AG09319 (cell line): ENCODE results near the gene COL5A3.

Experiments used
- DNase-seq: peaks from one replicate; pipeline ENCODE4 v3.0.0-alpha.2; 2010; ENCODE audit warnings: low read depth; ENCODE audit errors: extremely low read depth
- TF ChIP-seq, protein P1 (sequence below): IDR thresholded peaks from 2 replicates; pipeline ENCODE4 v1.5.1; 2011; ENCODE audit warnings: low read depth, mild to moderate bottlenecking, inconsistent platforms, low read length, moderate library complexity

Gene COL5A3

DNA sequence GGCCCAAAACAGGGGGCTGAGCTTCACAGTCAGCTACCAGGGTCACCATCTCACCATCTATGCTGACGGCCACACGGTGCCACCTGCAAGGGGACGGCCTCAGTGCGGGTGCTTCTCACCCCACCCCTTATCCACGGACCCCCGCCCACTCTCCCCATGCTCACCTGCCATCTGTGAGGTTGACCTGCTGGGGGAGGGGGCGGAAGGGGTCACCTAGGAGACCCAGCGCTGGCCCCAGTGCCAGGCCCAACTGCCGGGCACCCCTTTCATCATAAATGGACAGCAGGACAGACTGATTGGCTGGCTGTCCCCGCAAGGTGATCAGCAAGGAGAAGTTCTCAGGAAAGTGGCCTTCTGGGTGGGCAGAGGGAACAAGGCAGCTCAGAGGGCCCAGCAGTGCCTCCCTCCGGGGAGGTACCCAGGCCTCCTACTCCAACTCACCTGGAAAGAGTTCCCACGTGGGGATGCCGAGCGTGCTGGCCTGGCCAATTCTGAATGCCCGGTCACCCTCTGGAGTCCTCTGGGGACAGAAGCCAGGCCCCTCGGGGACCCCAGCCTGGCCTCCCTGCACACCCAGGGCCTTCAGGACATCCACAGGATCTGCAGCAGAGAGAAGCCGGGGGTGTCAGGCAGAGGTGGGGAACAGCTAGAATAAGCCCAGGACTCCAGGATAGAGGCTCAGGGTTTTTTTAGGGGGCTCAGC, 4.5 kb downstream of the COL5A3 start:
- TF ChIP-seq, protein P1, sequence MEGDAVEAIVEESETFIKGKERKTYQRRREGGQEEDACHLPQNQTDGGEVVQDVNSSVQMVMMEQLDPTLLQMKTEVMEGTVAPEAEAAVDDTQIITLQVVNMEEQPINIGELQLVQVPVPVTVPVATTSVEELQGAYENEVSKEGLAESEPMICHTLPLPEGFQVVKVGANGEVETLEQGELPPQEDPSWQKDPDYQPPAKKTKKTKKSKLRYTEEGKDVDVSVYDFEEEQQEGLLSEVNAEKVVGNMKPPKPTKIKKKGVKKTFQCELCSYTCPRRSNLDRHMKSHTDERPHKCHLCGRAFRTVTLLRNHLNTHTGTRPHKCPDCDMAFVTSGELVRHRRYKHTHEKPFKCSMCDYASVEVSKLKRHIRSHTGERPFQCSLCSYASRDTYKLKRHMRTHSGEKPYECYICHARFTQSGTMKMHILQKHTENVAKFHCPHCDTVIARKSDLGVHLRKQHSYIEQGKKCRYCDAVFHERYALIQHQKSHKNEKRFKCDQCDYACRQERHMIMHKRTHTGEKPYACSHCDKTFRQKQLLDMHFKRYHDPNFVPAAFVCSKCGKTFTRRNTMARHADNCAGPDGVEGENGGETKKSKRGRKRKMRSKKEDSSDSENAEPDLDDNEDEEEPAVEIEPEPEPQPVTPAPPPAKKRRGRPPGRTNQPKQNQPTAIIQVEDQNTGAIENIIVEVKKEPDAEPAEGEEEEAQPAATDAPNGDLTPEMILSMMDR = no peak
- DNase-seq = no peak

DNA sequence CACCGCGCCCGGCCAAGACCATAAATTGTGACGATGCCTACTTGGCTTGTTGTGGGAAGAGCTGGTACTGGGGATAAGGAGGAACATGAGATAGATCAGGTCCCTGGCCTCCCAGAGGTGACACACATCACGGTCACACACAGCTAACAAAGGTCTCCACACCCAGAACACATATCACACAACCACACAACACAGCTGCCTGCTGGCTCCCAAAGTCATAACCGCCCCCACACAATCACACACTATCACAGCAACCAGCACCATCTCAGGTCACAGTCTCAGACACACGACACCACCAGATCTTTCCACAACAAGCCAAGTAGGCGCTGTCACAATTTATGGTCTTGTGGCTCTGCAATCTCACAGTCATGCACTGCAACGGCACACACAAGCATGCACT, 5.7 kb downstream of the COL5A3 start:
- DNase-seq = no peak
- TF ChIP-seq, protein P1 = no peak

DNA sequence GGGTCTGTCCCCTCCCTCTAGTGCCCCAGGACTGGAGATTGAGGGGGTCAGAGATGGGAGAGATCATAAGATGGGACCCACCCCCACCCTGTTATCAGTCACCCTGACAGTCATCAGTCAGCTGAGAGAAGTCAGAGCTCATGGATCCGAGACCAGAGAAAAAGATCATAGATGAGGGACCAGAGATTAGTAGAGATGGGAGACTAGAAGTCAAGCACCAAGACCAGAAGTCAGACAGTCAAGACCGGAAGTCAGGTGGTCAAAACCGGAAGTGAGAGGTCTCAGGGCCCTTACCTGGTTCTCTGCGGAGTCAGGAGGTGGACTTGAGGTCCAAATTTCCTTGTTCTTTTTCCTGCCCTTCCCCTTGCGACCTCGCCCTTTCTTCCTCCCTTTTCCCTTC, 7.0 kb downstream of the COL5A3 start:
- TF ChIP-seq, protein P1 = no peak
- no peak for DNase-seq

DNA sequence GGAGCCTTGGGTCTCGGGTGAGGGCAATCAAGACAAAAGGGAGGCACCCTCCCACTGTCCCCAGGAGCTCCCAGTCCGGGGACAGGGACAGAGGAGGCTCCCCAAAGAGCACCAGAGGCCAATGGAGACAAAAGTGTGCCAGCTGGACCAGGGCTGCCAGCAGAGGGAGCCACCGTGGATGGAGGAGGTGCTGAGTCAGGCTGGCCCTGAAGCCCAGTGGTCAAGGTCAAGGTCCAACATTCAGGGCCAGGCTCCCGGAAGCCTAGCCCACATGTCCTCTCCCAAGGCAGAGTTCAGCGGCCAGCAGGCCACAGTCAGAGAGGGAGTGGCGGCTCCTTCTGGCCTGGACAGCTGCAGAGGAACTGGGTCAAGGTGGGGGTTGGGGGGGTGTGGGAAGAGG, 8.4 kb downstream of the COL5A3 start:
- TF ChIP-seq, protein P1 = peak; percentile 47
- DNase-seq = no peak

DNA sequence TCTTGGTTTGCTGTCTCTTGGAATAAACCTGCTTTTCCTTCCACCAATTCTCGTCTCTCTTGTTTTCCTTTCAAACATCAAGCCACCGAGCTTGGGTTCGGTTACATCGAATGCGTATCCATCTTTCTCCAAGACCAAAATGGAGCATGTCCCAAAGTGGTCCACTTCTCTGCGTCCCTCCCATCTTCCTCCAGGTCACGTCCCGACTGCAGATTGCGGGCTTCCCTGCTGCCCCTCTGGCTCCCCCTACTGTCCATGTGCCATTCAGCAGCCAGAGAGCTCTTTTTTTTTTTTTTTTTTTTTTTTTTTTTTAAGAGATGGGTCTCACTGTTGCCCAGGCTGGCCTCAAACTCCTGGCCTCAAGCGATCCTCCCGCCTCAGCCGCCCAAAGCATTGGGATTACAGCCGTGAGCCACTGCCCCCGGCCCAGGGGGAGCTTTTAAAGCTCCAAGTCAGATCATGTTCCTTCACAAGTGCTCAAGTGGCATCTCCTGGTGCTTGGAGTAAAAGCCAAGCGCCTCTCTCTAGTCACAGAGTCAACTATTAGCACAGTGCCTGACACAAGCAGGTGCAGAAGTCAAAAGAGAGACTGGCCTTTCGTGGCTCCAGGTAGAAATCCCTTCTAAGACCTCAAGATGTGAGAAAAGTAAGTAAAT, 10.0 kb downstream of the COL5A3 start:
- TF ChIP-seq, protein P1 = peak; percentile 88
- no peak for DNase-seq

DNA sequence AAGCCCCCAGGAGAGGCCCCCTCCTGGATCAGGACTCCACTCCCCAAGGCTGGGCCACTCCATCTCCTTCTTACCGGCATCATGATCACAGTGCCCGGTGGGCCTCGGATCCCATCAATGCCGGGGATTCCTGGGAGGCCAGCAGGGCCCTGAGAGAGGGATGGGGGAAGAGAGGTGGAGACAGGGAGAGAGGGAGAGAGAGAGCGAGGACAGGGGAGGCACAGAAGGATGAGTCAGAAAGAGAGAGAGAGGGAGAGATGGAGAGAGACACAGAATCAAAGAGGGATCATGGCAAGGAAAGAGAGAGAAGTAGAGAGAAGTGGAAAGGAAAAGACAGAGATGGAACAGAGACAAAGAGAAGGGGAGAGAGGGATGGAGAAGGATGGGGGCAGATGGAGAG, 13.8 kb downstream of the COL5A3 start:
- TF ChIP-seq, protein P1 = no peak
- DNase-seq = no peak

DNA sequence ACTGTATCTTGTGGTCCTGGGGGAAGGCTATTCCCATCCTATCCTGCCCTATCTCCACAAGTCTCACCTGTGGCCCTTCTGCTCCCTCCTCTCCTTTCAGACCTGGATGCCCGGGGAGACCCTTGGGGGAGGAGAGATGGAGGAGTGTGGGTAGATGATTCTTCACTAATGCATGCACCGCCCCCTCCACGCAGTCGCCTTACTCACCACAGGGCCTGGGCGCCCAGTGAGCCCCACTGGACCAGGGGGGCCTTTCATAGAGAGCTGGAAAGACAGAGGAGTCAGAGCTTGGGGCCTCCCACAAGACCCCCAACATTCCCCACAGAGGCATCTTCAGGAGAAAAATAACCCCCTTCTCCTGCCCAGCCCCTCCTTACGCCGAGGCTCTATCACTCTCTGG, 14.3 kb downstream of the COL5A3 start:
- DNase-seq = no peak
- TF ChIP-seq, protein P1 = no peak
